Activated CD4-positive, alpha-beta T cell treated with anti-CD3 and anti-CD28 coated beads for 36 hours (primary cell): ENCODE results near the gene LOXL3. TPM values are rescaled to one million over a fixed set of nuclear protein-coding genes. Genes with fewer than 3 reads are reported as not detected.

Experiments used
- ATAC-seq: fragments of 200-7000 bp; cut with Tn5 transposase; one replicate; pipeline ENCODE4 v1.10.0; 2021; ENCODE audit warnings: mild to moderate bottlenecking, moderate library complexity
- CTCF ChIA-PET: fragments of 350-600 bp; sonication (Branson Sonifier 250); formaldehyde crosslinking; loops from one replicate; lab custom pipeline; 2021; ENCODE audit warnings: antibody characterized with exemption; lab: Charles Lee
- POLR2A ChIA-PET: fragments of 350-600 bp; sonication (Branson Sonifier 250); formaldehyde crosslinking; loops from one replicate; lab custom pipeline; 2021; ENCODE audit warnings: antibody characterized with exemption, inconsistent platforms; lab: Charles Lee
- DNase-seq: peaks from one replicate; pipeline ENCODE4 v3.0.0-alpha.2; 2020
- H3K27ac Mint-ChIP-seq: one replicate; pipeline ENCODE4 v1.8.0; 2021; ENCODE audit warnings: mixed read lengths
- H3K27me3 Mint-ChIP-seq: one replicate; pipeline ENCODE4 v1.8.0; 2021; ENCODE audit warnings: mixed read lengths
- H3K36me3 Mint-ChIP-seq: one replicate; pipeline ENCODE4 v1.8.0; 2021; ENCODE audit warnings: low read depth, mixed read lengths
- H3K4me1 Mint-ChIP-seq: one replicate; pipeline ENCODE4 v1.8.0; 2021; ENCODE audit warnings: mixed read lengths
- H3K4me3 Mint-ChIP-seq: one replicate; pipeline ENCODE4 v1.8.0; 2021; ENCODE audit warnings: mild to moderate bottlenecking, moderate library complexity, mixed read lengths
- H3K9me3 Mint-ChIP-seq: one replicate; pipeline ENCODE4 v1.8.0; 2021; ENCODE audit warnings: low read depth, mixed read lengths
- intact Hi-C, 2 experiments: fragments of 100-400 bp; cut with DNase I in 1 of 2; cut with micrococcal nuclease in 1 of 2; formaldehyde crosslinking; loops; one replicate each; pipeline versions ENCODE4 v1.14.2 to v1.15.1; 2022 to 2024; cut with DNase I, micrococcal nuclease
- total RNA-seq, 2 experiments: library from RNA; stranded (reverse); gene quantifications; one replicate each; pipeline ENCODE4 v1.2.3, GENCODE V29; 2021

Gene LOXL3
- total RNA-seq, 2 experiments from 2014 or later, result 0.86 to 0.96 TPM

- ChIA-PET CTCF (interaction anchor here (0.7 to 2.4 kb wide), 5 partner anchors 9 to 253 kb away, joined by 3 to 10 read pairs (median 7); partner anchors contain the start of gene DOK1), POLR2A (interaction anchor here (0.7 kb wide), 1 partner anchor 41 kb away, joined by 8 read pairs; no protein-coding TSS in a partner anchor)
- H3K4me3 Mint-ChIP-seq, result no peak overlapping the region
- no peaks in the 10 kb centered on the region for H3K9me3 Mint-ChIP-seq
- no peaks in the 10 kb centered on the region for H3K36me3 Mint-ChIP-seq
- peaks cover 1% of the 10 kb centered on the region for H3K27me3 Mint-ChIP-seq
- peak; percentile 71 for ATAC-seq
- peak; percentile 49 for DNase-seq
- intact Hi-C loops, result loop anchor here in 1 of 2 experiments (2.0 kb wide), 1 partner anchor 13 kb away; no protein-coding TSS in a partner anchor
- H3K4me1 Mint-ChIP-seq, result peaks cover 26% of the 10 kb centered on the region
- peak overlapping the region; percentile 66 for H3K27ac Mint-ChIP-seq
Measured at GRCh38 chr2:74584088-74584645, 30.4 kb upstream of the LOXL3 start.

- POLR2A ChIA-PET, result no interaction called here
- peaks cover 26% of the 10 kb centered on the region for H3K4me1 Mint-ChIP-seq
- no peaks in the 10 kb centered on the region for H3K9me3 Mint-ChIP-seq
- no peak overlapping the region for H3K4me3 Mint-ChIP-seq
- H3K27ac Mint-ChIP-seq, result no peak overlapping the region
- no peaks in the 10 kb centered on the region for H3K36me3 Mint-ChIP-seq
- DNase-seq, result no peak
- no peak for ATAC-seq
- CTCF ChIA-PET, result interaction anchor here (0.8 to 1.8 kb wide), 3 partner anchors 10 to 103 kb away, joined by 3 to 7 read pairs (median 6); no protein-coding TSS in a partner anchor
- peaks cover 1% of the 10 kb centered on the region for H3K27me3 Mint-ChIP-seq
- intact Hi-C loops, result no loop called here
Measured at GRCh38 chr2:74583504-74583903, 29.8 kb upstream of the LOXL3 start.

GRCh38 chr2:74582184-74582583, 28.4 kb upstream of the LOXL3 start:
- CTCF ChIA-PET, result interaction anchor here (0.6 to 1.8 kb wide), 3 partner anchors 11 to 52 kb away, joined by 3 to 7 read pairs (median 6); no protein-coding TSS in a partner anchor

GRCh38 chr2:74581463-74581862, 27.7 kb upstream of the LOXL3 start:
- intact Hi-C loops, result no loop called here
- no peak overlapping the region for H3K4me3 Mint-ChIP-seq
- no peaks in the 10 kb centered on the region for H3K9me3 Mint-ChIP-seq
- H3K27me3 Mint-ChIP-seq, result peaks cover 1% of the 10 kb centered on the region
- no peak for ATAC-seq
- H3K36me3 Mint-ChIP-seq, result no peaks in the 10 kb centered on the region
- H3K27ac Mint-ChIP-seq, result no peak overlapping the region
- CTCF ChIA-PET, result no interaction called here
- POLR2A ChIA-PET, result no interaction called here
- no peak for DNase-seq
- peaks cover 33% of the 10 kb centered on the region for H3K4me1 Mint-ChIP-seq

More at GRCh38 chr2:74582184-74582583, 28.4 kb upstream of the LOXL3 start:
- DNase-seq (no peak), ATAC-seq (no peak)
- POLR2A ChIA-PET, result no interaction called here
- H3K4me3 Mint-ChIP-seq, result no peak overlapping the region
- peaks cover 33% of the 10 kb centered on the region for H3K4me1 Mint-ChIP-seq
- H3K27ac Mint-ChIP-seq, result no peak overlapping the region
- intact Hi-C loops, result no loop called here
- no peaks in the 10 kb centered on the region for H3K9me3 Mint-ChIP-seq
- no peaks in the 10 kb centered on the region for H3K36me3 Mint-ChIP-seq
- H3K27me3 Mint-ChIP-seq, result peaks cover 1% of the 10 kb centered on the region

GRCh38 chr2:74578408-74578807, 24.7 kb upstream of the LOXL3 start:
- Mint-ChIP-seq H3K27ac (no peak overlapping the region), H3K27me3 (peaks cover 1% of the 10 kb centered on the region), H3K4me1 (peaks cover 24% of the 10 kb centered on the region), H3K4me3 (no peak overlapping the region), H3K9me3 (no peaks in the 10 kb centered on the region), H3K36me3 (no peaks in the 10 kb centered on the region)
- ChIA-PET CTCF (interaction anchor here (1.3 to 2.9 kb wide), 2 partner anchors 9 to 21 kb away, joined by 3 to 18 read pairs; no protein-coding TSS in a partner anchor), POLR2A (no interaction called here)
- ATAC-seq (peak; percentile 28), DNase-seq (no peak)
- intact Hi-C loops, result loop anchor here in 1 of 2 experiments (5.0 kb wide), 1 partner anchor 254 kb away; the partner anchor contains the start of gene HK2

- DNase-seq (peak; percentile 37), ATAC-seq (peak; percentile 74)
- Mint-ChIP-seq H3K4me1 (peaks cover 22% of the 10 kb centered on the region), H3K27ac (peak overlapping the region; percentile 11), H3K9me3 (no peaks in the 10 kb centered on the region), H3K36me3 (no peaks in the 10 kb centered on the region), H3K27me3 (peaks cover 1% of the 10 kb centered on the region), H3K4me3 (no peak overlapping the region)
- CTCF ChIA-PET, result interaction anchor here (0.9 to 2.9 kb wide), 3 partner anchors 9 to 20 kb away, joined by 3 to 18 read pairs (median 3); no protein-coding TSS in a partner anchor
- POLR2A ChIA-PET, result no interaction called here
- intact Hi-C loops, result loop anchor here in 1 of 2 experiments (5.0 kb wide), 1 partner anchor 255 kb away; the partner anchor contains the start of gene HK2
Measured at GRCh38 chr2:74577448-74577847, 23.7 kb upstream of the LOXL3 start.

- Mint-ChIP-seq H3K36me3 (no peaks in the 10 kb centered on the region), H3K9me3 (no peaks in the 10 kb centered on the region), H3K4me1 (peaks cover 23% of the 10 kb centered on the region), H3K27me3 (peaks cover 1% of the 10 kb centered on the region), H3K27ac (no peak overlapping the region), H3K4me3 (no peak overlapping the region)
- ChIA-PET CTCF (interaction anchor here (0.9 to 2.9 kb wide), 3 partner anchors 9 to 18 kb away, joined by 3 to 18 read pairs (median 3); no protein-coding TSS in a partner anchor), POLR2A (no interaction called here)
- intact Hi-C loops, result loop anchor here in 1 of 2 experiments (5.0 kb wide), 1 partner anchor 255 kb away; the partner anchor contains the start of gene HK2
- no peak for DNase-seq
- no peak for ATAC-seq
Measured at GRCh38 chr2:74576863-74577229, 23.1 kb upstream of the LOXL3 start.

GRCh38 chr2:74576211-74576862, 22.6 kb upstream of the LOXL3 start:
- DNase-seq (no peak), ATAC-seq (no peak)
- no peaks in the 10 kb centered on the region for H3K36me3 Mint-ChIP-seq
- H3K4me3 Mint-ChIP-seq, result no peak overlapping the region
- no peaks in the 10 kb centered on the region for H3K9me3 Mint-ChIP-seq
- intact Hi-C loops, result loop anchor here in 1 of 2 experiments (5.0 kb wide), 1 partner anchor 256 kb away; the partner anchor contains the start of gene HK2
- peaks cover under 1% of the 10 kb centered on the region for H3K27me3 Mint-ChIP-seq
- H3K4me1 Mint-ChIP-seq, result peaks cover 23% of the 10 kb centered on the region
- POLR2A ChIA-PET, result interaction anchor here (0.6 kb wide), 2 partner anchors 25 to 105 kb away, joined by 3 to 4 read pairs; no protein-coding TSS in a partner anchor
- H3K27ac Mint-ChIP-seq, result no peak overlapping the region
- CTCF ChIA-PET, result interaction anchor here (1.0 to 2.9 kb wide), 3 partner anchors 9 to 11 kb away, joined by 3 to 18 read pairs (median 7); no protein-coding TSS in a partner anchor

GRCh38 chr2:74575320-74575719, 21.6 kb upstream of the LOXL3 start:
- intact Hi-C loops, result loop anchor here in 1 of 2 experiments (5.0 kb wide), 1 partner anchor 257 kb away; the partner anchor contains the start of gene HK2
- Mint-ChIP-seq H3K27ac (no peak overlapping the region), H3K36me3 (no peaks in the 10 kb centered on the region), H3K9me3 (no peaks in the 10 kb centered on the region), H3K4me3 (no peak overlapping the region), H3K4me1 (peaks cover 23% of the 10 kb centered on the region), H3K27me3 (no peaks in the 10 kb centered on the region)
- ChIA-PET POLR2A (no interaction called here), CTCF (interaction anchor here (0.6 to 2.1 kb wide), 6 partner anchors 8 to 94 kb away, joined by 3 to 9 read pairs (median 3); partner anchors contain the start of gene AUP1)
- ATAC-seq (no peak), DNase-seq (no peak)

GRCh38 chr2:74573747-74574562, 20.2 kb upstream of the LOXL3 start:
- Mint-ChIP-seq H3K4me3 (peak overlapping the region; percentile 3), H3K27ac (peak overlapping the region; percentile 55), H3K36me3 (no peaks in the 10 kb centered on the region), H3K9me3 (no peaks in the 10 kb centered on the region), H3K27me3 (no peaks in the 10 kb centered on the region), H3K4me1 (peaks cover 29% of the 10 kb centered on the region)
- peak; percentile 49 for ATAC-seq
- intact Hi-C loops, result no loop called here
- no peak for DNase-seq
- POLR2A ChIA-PET, result interaction anchor here (0.7 kb wide), 1 partner anchor 1274 kb away, joined by 3 read pairs; no protein-coding TSS in a partner anchor
- CTCF ChIA-PET, result interaction anchor here (0.7 to 2.1 kb wide), 6 partner anchors 11 to 36 kb away, joined by 3 to 9 read pairs (median 3); no protein-coding TSS in a partner anchor
